Measurements from ENCODE around the gene STING1. TPM values are rescaled to one million over a fixed set of nuclear protein-coding genes. Genes with fewer than 3 reads are reported as not detected.
A peak's percentile ranks its signal among the peaks of the same experiment; 100 is the strongest.

Gene STING1
- total RNA-seq, 1 experiment from 2014 or later: 33.1 TPM

- Mint-ChIP-seq H3K4me1 (ENCODE audit: insufficient read depth, unreplicated experiment) (peaks cover 15% of the 10 kb centered on the region), H3K27ac (ENCODE audit: low read depth, unreplicated experiment) (peak overlapping the region; percentile 94), H3K27me3 (ENCODE audit: insufficient read depth, unreplicated experiment) (no peaks in the 10 kb centered on the region), H3K4me3 (ENCODE audit: unreplicated experiment) (no peak overlapping the region), H3K36me3 (ENCODE audit: insufficient read depth, unreplicated experiment) (peaks cover 6% of the 10 kb centered on the region), H3K9me3 (ENCODE audit: unreplicated experiment) (no peaks in the 10 kb centered on the region)
- TF ChIP-seq, protein P1, sequence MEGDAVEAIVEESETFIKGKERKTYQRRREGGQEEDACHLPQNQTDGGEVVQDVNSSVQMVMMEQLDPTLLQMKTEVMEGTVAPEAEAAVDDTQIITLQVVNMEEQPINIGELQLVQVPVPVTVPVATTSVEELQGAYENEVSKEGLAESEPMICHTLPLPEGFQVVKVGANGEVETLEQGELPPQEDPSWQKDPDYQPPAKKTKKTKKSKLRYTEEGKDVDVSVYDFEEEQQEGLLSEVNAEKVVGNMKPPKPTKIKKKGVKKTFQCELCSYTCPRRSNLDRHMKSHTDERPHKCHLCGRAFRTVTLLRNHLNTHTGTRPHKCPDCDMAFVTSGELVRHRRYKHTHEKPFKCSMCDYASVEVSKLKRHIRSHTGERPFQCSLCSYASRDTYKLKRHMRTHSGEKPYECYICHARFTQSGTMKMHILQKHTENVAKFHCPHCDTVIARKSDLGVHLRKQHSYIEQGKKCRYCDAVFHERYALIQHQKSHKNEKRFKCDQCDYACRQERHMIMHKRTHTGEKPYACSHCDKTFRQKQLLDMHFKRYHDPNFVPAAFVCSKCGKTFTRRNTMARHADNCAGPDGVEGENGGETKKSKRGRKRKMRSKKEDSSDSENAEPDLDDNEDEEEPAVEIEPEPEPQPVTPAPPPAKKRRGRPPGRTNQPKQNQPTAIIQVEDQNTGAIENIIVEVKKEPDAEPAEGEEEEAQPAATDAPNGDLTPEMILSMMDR (IDR thresholded peaks at IDR 0.05; ENCODE audit: unreplicated experiment): no peak
- intact Hi-C loops (cut with micrococcal nuclease): no loop called here
- DNase-seq (ENCODE audit: unreplicated experiment): no peak
- CTCF ChIA-PET: interaction anchor here (1.0 kb wide), 1 partner anchor 9 kb away, joined by 5 read pairs; no protein-coding TSS in a partner anchor
- POLR2A ChIA-PET: interaction anchor here (1.0 kb wide), 1 partner anchor 9 kb away, joined by 3 read pairs; no protein-coding TSS in a partner anchor
- no TSS peak for BruUV-seq (replicated peaks)
Measured at GRCh38 chr5:139472386-139473030, 10.1 kb downstream of the STING1 start.

DNA sequence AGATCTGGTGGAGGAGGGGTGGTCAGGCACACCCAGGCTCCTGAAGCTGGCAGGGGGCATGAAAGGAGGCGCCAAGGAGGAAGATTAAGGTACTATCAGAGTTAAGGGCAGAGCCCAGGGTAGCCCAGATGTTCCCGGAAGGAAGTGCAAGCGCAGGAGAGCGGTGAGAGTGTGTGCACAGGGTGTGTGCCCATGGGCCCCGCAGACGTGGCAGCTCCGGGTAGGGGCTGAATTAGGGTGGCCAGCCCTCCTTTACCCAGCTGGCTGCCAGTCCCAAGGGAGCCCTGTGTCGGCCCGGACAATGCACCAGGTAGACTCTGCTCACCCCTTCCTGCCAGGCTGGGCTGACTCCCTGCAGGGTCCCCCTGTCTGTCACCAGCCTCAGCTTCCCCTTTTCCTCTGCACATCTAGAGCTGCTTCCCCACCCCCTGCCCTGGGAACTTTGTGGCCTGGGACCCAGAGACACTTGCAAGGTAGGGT is 11.7 kb downstream of the STING1 start, which contains the start of gene SMIM33:
SMIM33 (plus strand) TSS at position 184 of the 480 bp plus-strand sequence; CDS start at position 302, 118 bp downstream.
- ChIA-PET POLR2A (interaction anchor here (0.9 kb wide), 1 partner anchor 26 kb away, joined by 3 read pairs; no protein-coding TSS in a partner anchor), CTCF (interaction anchor here (0.5 to 0.6 kb wide), 2 partner anchors 17 to 114 kb away, joined by 3 read pairs; no protein-coding TSS in a partner anchor)
- no peak within 1 kb of the TSS for H3K27ac Mint-ChIP-seq (ENCODE audit: low read depth, unreplicated experiment)
- BruUV-seq (replicated peaks): no TSS peak
- H3K4me3 Mint-ChIP-seq (ENCODE audit: unreplicated experiment): no peak within 1 kb of the TSS
- no peaks in the 10 kb centered on the region for H3K36me3 Mint-ChIP-seq (ENCODE audit: insufficient read depth, unreplicated experiment)
- TF ChIP-seq, protein P1 (IDR thresholded peaks at IDR 0.05; ENCODE audit: unreplicated experiment): no peak
- DNase-seq (ENCODE audit: unreplicated experiment): no peak
- H3K27me3 Mint-ChIP-seq (ENCODE audit: insufficient read depth, unreplicated experiment): no peaks in the 10 kb centered on the region
- no peaks in the 10 kb centered on the region for H3K9me3 Mint-ChIP-seq (ENCODE audit: unreplicated experiment)
- intact Hi-C loops (cut with micrococcal nuclease): no loop called here
- peaks cover 15% of the 10 kb centered on the region for H3K4me1 Mint-ChIP-seq (ENCODE audit: insufficient read depth, unreplicated experiment)

GRCh38 chr5:139468421-139468931 is 14.1 kb downstream of the STING1 start:
- Mint-ChIP-seq H3K27ac (ENCODE audit: low read depth, unreplicated experiment) (no peak overlapping the region), H3K36me3 (ENCODE audit: insufficient read depth, unreplicated experiment) (no peaks in the 10 kb centered on the region), H3K4me3 (ENCODE audit: unreplicated experiment) (no peak overlapping the region), H3K27me3 (ENCODE audit: insufficient read depth, unreplicated experiment) (no peaks in the 10 kb centered on the region), H3K4me1 (ENCODE audit: insufficient read depth, unreplicated experiment) (peaks cover 6% of the 10 kb centered on the region), H3K9me3 (ENCODE audit: unreplicated experiment) (no peaks in the 10 kb centered on the region)
- CTCF ChIA-PET: no interaction called here
- DNase-seq (ENCODE audit: unreplicated experiment): peak; percentile 45
- BruUV-seq (replicated peaks): no TSS peak
- intact Hi-C loops (cut with micrococcal nuclease): no loop called here
- TF ChIP-seq, protein P1 (IDR thresholded peaks at IDR 0.05; ENCODE audit: unreplicated experiment): no peak
- POLR2A ChIA-PET: interaction anchor here (1.1 to 1.2 kb wide), 2 partner anchors 14 to 112 kb away, joined by 3 to 5 read pairs; partner anchors contain the start of gene STING1

GRCh38 chr5:139462586-139463276 is 19.8 kb downstream of the STING1 start, which contains the start of gene ECSCR:
ECSCR (minus strand) TSS chr5:139462743; CDS start chr5:139462670, 73 bp downstream.
- Mint-ChIP-seq H3K9me3 (ENCODE audit: unreplicated experiment) (no peaks in the 10 kb centered on the region), H3K27ac (ENCODE audit: low read depth, unreplicated experiment) (no peak within 1 kb of the TSS), H3K27me3 (ENCODE audit: insufficient read depth, unreplicated experiment) (no peaks in the 10 kb centered on the region), H3K4me1 (ENCODE audit: insufficient read depth, unreplicated experiment) (peaks cover 6% of the 10 kb centered on the region), H3K36me3 (ENCODE audit: insufficient read depth, unreplicated experiment) (no peaks in the 10 kb centered on the region), H3K4me3 (ENCODE audit: unreplicated experiment) (no peak within 1 kb of the TSS)
- BruUV-seq (replicated peaks): no TSS peak
- ChIA-PET CTCF (interaction anchor here (0.7 to 1.8 kb wide), 5 partner anchors 14 to 415 kb away, joined by 3 to 6 read pairs (median 3); no protein-coding TSS in a partner anchor), POLR2A (no interaction called here)
- intact Hi-C loops (cut with micrococcal nuclease): no loop called here
- DNase-seq (ENCODE audit: unreplicated experiment): no peak
- TF ChIP-seq, protein P1 (IDR thresholded peaks at IDR 0.05; ENCODE audit: unreplicated experiment): no peak
